Effector memory CD4-positive, alpha-beta T cell (primary cell): ENCODE results near the gene SRSF2.
"Not testable (repeated sequence)": the region's sequence is repeated elsewhere in the genome, so short reads cannot be mapped to it uniquely, and the experiment has no call there.

Experiments
- DNase-seq, 3 donors: peaks; one replicate each; pipeline ENCODE4 v3.0.0-alpha.2; 2020
- H3K27ac ChIP-seq: 2 replicates; pipeline ENCODE4 v1.7.0; 2013; ENCODE audit warnings: mild to moderate bottlenecking, low read length, moderate library complexity; ENCODE audit not compliant: insufficient read depth, poor library complexity, severe bottlenecking
- H3K27me3 ChIP-seq: replicated peaks from 2 replicates; pipeline ENCODE4 v1.7.0; 2013; ENCODE audit warnings: mild to moderate bottlenecking, low read length; ENCODE audit not compliant: insufficient read depth, control insufficient read depth, poor library complexity, severe bottlenecking
- H3K36me3 ChIP-seq: 2 replicates; pipeline ENCODE4 v1.7.0; 2013; ENCODE audit warnings: mild to moderate bottlenecking, low read length, moderate library complexity; ENCODE audit not compliant: control insufficient read depth, insufficient read depth
- H3K4me1 ChIP-seq: 2 replicates; pipeline ENCODE4 v1.7.0; 2013; ENCODE audit warnings: low read length, mild to moderate bottlenecking; ENCODE audit not compliant: control insufficient read depth, insufficient read depth, poor library complexity, severe bottlenecking
- H3K4me3 ChIP-seq: 2 replicates; pipeline ENCODE4 v1.7.0; 2013; ENCODE audit warnings: low read length, low read depth, mild to moderate bottlenecking; ENCODE audit not compliant: insufficient read depth, poor library complexity, severe bottlenecking
- H3K9me3 ChIP-seq: 2 replicates; pipeline ENCODE4 v1.7.0; 2013; ENCODE audit warnings: mild to moderate bottlenecking, low read length, moderate library complexity; ENCODE audit not compliant: control insufficient read depth

SRSF2 gene

GRCh38 chr17:76702941-76703637, 34.0 kb downstream of the SRSF2 start:
- H3K9me3 ChIP-seq: no peaks in the 10 kb centered on the region
- H3K27me3 ChIP-seq: no peaks in the 10 kb centered on the region
- no peaks in the 10 kb centered on the region for H3K4me1 ChIP-seq
- no peaks in the 10 kb centered on the region for H3K36me3 ChIP-seq
- no peak for DNase-seq
- H3K4me3 ChIP-seq: no peak overlapping the region
- no peak overlapping the region for H3K27ac ChIP-seq

DNA sequence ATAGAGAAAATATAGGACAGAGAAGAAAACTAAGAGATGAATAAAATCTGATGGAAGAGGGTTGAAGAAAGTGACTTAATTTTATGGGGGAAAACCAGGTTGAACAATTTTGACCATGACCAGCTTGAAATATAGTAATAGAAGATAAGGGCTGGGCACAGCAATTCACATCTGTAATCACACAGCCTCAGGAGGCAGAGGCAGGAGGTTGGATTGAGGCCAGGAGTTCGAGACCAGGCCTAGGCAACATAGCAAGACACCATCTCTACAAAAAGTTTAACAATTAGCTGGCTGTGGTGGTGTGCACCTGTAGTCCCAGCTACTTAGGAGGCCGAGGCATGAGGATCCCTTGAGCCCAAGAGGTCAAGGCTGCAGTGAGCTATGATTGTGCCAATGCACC, 35.1 kb downstream of the SRSF2 start:
- no peaks in the 10 kb centered on the region for H3K9me3 ChIP-seq
- no peak overlapping the region for H3K27ac ChIP-seq
- no peaks in the 10 kb centered on the region for H3K4me1 ChIP-seq
- no peak for DNase-seq
- H3K36me3 ChIP-seq: no peaks in the 10 kb centered on the region
- no peak overlapping the region for H3K4me3 ChIP-seq
- H3K27me3 ChIP-seq: no peaks in the 10 kb centered on the region

DNA sequence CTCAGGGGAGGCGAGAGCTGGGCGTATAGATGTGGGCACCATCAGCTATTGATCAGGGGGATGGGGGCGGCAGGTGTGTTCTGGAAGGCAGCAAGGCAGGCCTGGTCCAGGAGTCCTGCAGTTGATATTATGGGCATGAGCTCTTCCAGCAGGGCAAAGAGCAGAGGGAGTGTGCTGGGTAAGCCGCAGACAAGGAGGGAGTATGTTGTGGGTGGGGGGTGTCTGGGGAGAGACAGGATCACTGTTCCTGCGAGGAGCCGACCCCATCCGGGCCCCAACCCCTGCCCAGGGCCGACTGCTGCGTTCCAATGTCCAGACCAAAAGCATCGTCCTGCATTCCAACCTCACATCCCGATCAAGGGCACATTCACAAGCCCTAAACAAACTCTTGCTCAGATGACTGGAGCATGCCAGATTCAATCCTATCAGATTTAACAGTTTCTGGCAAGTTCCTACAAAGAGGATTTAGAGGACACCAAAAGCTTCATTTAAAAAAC, 35.6 kb downstream of the SRSF2 start:
- Histone ChIP-seq H3K9me3 (no peaks in the 10 kb centered on the region), H3K27me3 (no peaks in the 10 kb centered on the region), H3K4me1 (no peaks in the 10 kb centered on the region), H3K27ac (no peak overlapping the region), H3K36me3 (no peaks in the 10 kb centered on the region), H3K4me3 (no peak overlapping the region)
- no peak for DNase-seq

DNA sequence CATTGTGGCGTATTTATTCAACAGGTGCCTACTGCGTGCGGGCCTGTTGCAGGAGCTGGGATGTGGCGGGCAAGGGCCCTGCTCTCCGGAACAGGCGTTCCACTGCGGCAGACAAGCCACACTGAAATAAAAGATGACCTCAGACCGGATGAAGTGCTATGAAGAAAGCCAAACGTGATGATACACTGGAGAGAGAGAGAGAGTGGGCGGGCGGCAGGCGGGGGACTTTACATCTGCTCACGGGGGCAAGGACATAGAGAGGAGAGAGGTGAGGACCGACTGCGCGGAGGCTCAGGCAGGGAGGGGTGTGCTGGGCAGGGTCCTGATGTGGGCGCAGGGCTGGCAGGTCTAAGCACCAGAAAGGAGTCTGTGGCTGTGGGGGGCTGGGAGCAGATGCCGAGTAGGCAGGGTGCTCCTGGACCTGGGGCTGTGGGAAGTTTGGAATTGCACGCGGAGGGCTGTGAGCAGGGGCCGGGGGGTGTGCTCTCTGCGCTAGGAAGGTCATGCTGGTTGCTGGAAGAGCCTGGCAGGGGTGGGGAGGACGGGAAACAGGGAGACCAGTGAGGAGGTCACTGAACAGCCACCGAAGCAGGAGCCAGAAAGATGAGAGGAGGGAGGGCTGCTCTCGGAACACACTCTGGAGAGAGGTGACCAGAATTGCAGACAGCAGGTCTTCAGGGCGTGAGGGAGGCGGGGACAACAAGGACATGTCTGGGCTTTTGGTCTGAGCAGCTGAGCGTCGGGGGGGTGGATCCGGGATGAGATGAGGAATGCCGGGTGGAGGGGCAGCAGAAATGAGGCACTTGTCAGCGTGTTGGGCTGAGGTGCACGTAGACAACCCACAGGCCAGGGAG, 36.3 kb downstream of the SRSF2 start:
- Histone ChIP-seq H3K9me3 (no peaks in the 10 kb centered on the region), H3K27me3 (no peaks in the 10 kb centered on the region), H3K36me3 (no peaks in the 10 kb centered on the region), H3K27ac (no peak overlapping the region), H3K4me1 (no peaks in the 10 kb centered on the region), H3K4me3 (no peak overlapping the region)
- peak in 1 of 3 donors; percentile 14 for DNase-seq

DNA sequence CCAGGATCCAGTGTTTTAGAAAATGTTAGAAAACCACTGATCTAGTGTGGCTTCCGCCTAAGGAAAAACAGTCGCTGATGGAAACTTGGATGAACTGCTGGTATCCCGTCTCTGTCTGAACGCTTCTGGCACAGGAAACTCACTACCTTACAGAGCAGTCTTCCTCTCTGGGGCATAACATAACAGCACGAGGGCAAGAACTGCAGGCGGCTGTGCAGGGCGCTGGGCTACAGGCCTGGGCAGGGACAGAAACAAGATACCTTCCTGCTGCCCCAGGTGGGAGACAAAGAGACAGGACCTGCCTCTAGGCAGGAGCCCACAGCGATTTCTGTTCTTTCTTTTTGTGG, 36.9 kb downstream of the SRSF2 start:
- H3K4me3 ChIP-seq: no peak overlapping the region
- H3K4me1 ChIP-seq: no peaks in the 10 kb centered on the region
- H3K36me3 ChIP-seq: no peaks in the 10 kb centered on the region
- no peak for DNase-seq
- H3K9me3 ChIP-seq: no peaks in the 10 kb centered on the region
- no peaks in the 10 kb centered on the region for H3K27me3 ChIP-seq
- H3K27ac ChIP-seq: no peak overlapping the region

- not testable (repeated sequence) for H3K4me1 ChIP-seq, H3K27me3 ChIP-seq, H3K36me3 ChIP-seq, H3K27ac ChIP-seq, DNase-seq, H3K4me3 ChIP-seq, H3K9me3 ChIP-seq
Observed at GRCh38 chr17:76698466-76698977, 38.6 kb downstream of the SRSF2 start.

GRCh38 chr17:76697702-76698465, 39.2 kb downstream of the SRSF2 start:
- Histone ChIP-seq H3K36me3 (no peaks in the 10 kb centered on the region), H3K27ac (no peak overlapping the region), H3K4me3 (no peak overlapping the region), H3K9me3 (no peaks in the 10 kb centered on the region), H3K4me1 (no peaks in the 10 kb centered on the region), H3K27me3 (no peaks in the 10 kb centered on the region)
- DNase-seq: no peak

- no peak for DNase-seq
- Histone ChIP-seq H3K4me1 (no peaks in the 10 kb centered on the region), H3K36me3 (no peaks in the 10 kb centered on the region), H3K9me3 (no peaks in the 10 kb centered on the region), H3K4me3 (no peak overlapping the region), H3K27me3 (no peaks in the 10 kb centered on the region), H3K27ac (no peak overlapping the region)
Observed at GRCh38 chr17:76696763-76697701, 40.1 kb downstream of the SRSF2 start.
